PC-9 (cell line): ENCODE results near the gene PABPC1L. TPM values are rescaled to one million over a fixed set of nuclear protein-coding genes. Genes with fewer than 3 reads are reported as not detected.
A peak's percentile ranks its signal among the peaks of the same experiment; 100 is the strongest.

Source experiments
- BruUV-seq: library from RNA; stranded (reverse); fragments of 400-500 nt; replicated peaks from 2 replicates; lab custom pipeline; 2021; lab: Mats Ljungman, UMichigan
- CTCF ChIA-PET: fragments of 300-600 bp; sonication (Branson Sonifier 250); formaldehyde crosslinking; loops from one replicate; lab custom pipeline; 2022; ENCODE audit warnings: antibody characterized with exemption; lab: Charles Lee
- POLR2A ChIA-PET: fragments of 300-600 bp; sonication (Branson Sonifier 250); formaldehyde crosslinking; loops from one replicate; lab custom pipeline; 2022; ENCODE audit warnings: antibody characterized with exemption; ENCODE audit not compliant: unreplicated experiment; lab: Charles Lee
- DNase-seq, 2 experiments: peaks; one replicate each; pipeline versions ENCODE4 v3.0.0 to v3.0.0-alpha.2; 2015 to 2022; ENCODE audit warnings: mixed read lengths in 1 of 2
- H2AFZ ChIP-seq: fragments of 200-600 bp; sonication (generic); 2 replicates; pipeline ENCODE4 v1.8.1; 2017; ENCODE audit warnings: antibody characterized with exemption
- H3F3A ChIP-seq: fragments of 200-600 bp; sonication (generic); 2 replicates; pipeline ENCODE4 v1.8.1; 2017; ENCODE audit warnings: antibody characterized with exemption, mild to moderate bottlenecking, low read depth; ENCODE audit not compliant: insufficient read depth
- H3K27ac ChIP-seq: fragments of 200-600 bp; sonication (generic); 2 replicates; pipeline ENCODE4 v1.6.1; 2016; ENCODE audit warnings: mixed run types
- H3K27me3 ChIP-seq: fragments of 200-600 bp; sonication (generic); 2 replicates; pipeline ENCODE4 v1.6.1; 2016; ENCODE audit warnings: low read depth, mixed run types; ENCODE audit not compliant: insufficient read depth
- H3K36me3 ChIP-seq: fragments of 200-600 bp; sonication (generic); 2 replicates; pipeline ENCODE4 v1.6.1; 2016; ENCODE audit warnings: low read depth, mixed run types
- H3K4me1 ChIP-seq: fragments of 200-600 bp; sonication (generic); replicated peaks from 2 replicates; pipeline ENCODE4 v1.6.1; 2016; ENCODE audit warnings: mixed run types; ENCODE audit not compliant: insufficient read depth
- H3K4me2 ChIP-seq: fragments of 200-600 bp; sonication (generic); 2 replicates; pipeline ENCODE4 v1.6.1; 2017; ENCODE audit warnings: mixed run types
- H3K4me3 ChIP-seq: fragments of 200-600 bp; sonication (generic); 2 replicates; pipeline ENCODE4 v1.6.1; 2016; ENCODE audit warnings: mixed run types
- H3K79me2 ChIP-seq: fragments of 200-600 bp; sonication (generic); 2 replicates; pipeline ENCODE4 v1.6.1; 2017; ENCODE audit warnings: low read depth, mixed run types
- H3K9me2 ChIP-seq: fragments of 200-600 bp; sonication (generic); 2 replicates; pipeline ENCODE4 v1.8.1; 2017; ENCODE audit warnings: mild to moderate bottlenecking; ENCODE audit not compliant: insufficient read depth
- H3K9me3 ChIP-seq: fragments of 200-600 bp; sonication (generic); 2 replicates; pipeline ENCODE4 v1.8.1; 2016; ENCODE audit warnings: low read depth; ENCODE audit not compliant: insufficient read depth
- H4K20me1 ChIP-seq: fragments of 200-600 bp; sonication (generic); 2 replicates; pipeline ENCODE4 v1.8.1; 2017; ENCODE audit not compliant: insufficient read depth
- CTCF ChIP-seq: fragments of 200-600 bp; sonication (generic); conservative IDR thresholded peaks from 2 replicates; pipeline ENCODE4 v1.6.1; 2017; ENCODE audit warnings: mixed run types, antibody characterized with exemption, mild to moderate bottlenecking, moderate library complexity
- EZH2 ChIP-seq: fragments of 200-600 bp; sonication (generic); IDR thresholded peaks from 2 replicates; pipeline ENCODE4 v1.8.0; 2017; ENCODE audit warnings: antibody characterized with exemption, low read depth
- intact Hi-C: fragments of 100-400 bp; cut with micrococcal nuclease; formaldehyde crosslinking; loops from one replicate; pipeline ENCODE4 v1.10.0; 2022; ENCODE audit not compliant: unreplicated experiment
- total RNA-seq: library from RNA; stranded (reverse); gene quantifications from 2 replicates; pipeline ENCODE4 v1.2.3, GENCODE V29; 2021

Gene PABPC1L
- total RNA-seq, 1 experiment from 2014 or later = 132 TPM

- Histone ChIP-seq H2AFZ (no peak overlapping the region), H3K27me3 (no peaks in the 10 kb centered on the region), H3K4me1 (peaks cover 10% of the 10 kb centered on the region; the same call in 1 of the 2 replicates), H3F3A (no peaks in the 10 kb centered on the region; the same call in 1 of the 2 replicates), H3K79me2 (no peaks in the 10 kb centered on the region), H3K36me3 (peaks cover 32% of the 10 kb centered on the region), H3K27ac (no peak overlapping the region), H3K9me3 (no peaks in the 10 kb centered on the region), H3K4me2 (no peak overlapping the region), H3K9me2 (no peaks in the 10 kb centered on the region), H3K4me3 (no peak overlapping the region), H4K20me1 (no peaks in the 10 kb centered on the region; the same call in 1 of the 2 replicates)
- no TSS peak for BruUV-seq
- ChIA-PET POLR2A (no interaction called here), CTCF (no interaction called here)
- intact Hi-C loops = no loop called here
- TF ChIP-seq EZH2 (no peak), CTCF (no peak)
- DNase-seq = peak in 1 of 2 experiments; percentile 85
Observed at GRCh38 chr20:44931911-44932310, 22.1 kb downstream of the PABPC1L start.

- Histone ChIP-seq H4K20me1 (no peaks in the 10 kb centered on the region; the same call in 1 of the 2 replicates), H3K4me3 (no peak overlapping the region), H2AFZ (no peak overlapping the region), H3K27ac (no peak overlapping the region), H3K9me2 (no peaks in the 10 kb centered on the region), H3K4me1 (peaks cover 10% of the 10 kb centered on the region; the same call in 1 of the 2 replicates), H3F3A (no peaks in the 10 kb centered on the region; the same call in 1 of the 2 replicates), H3K36me3 (peaks cover 32% of the 10 kb centered on the region), H3K4me2 (no peak overlapping the region), H3K9me3 (no peaks in the 10 kb centered on the region), H3K79me2 (no peaks in the 10 kb centered on the region), H3K27me3 (no peaks in the 10 kb centered on the region)
- POLR2A ChIA-PET = no interaction called here
- DNase-seq = no peak
- intact Hi-C loops = no loop called here
- TF ChIP-seq EZH2 (no peak), CTCF (no peak)
- CTCF ChIA-PET = interaction anchor here (0.7 kb wide), 1 partner anchor 640 kb away, joined by 3 read pairs; no protein-coding TSS in a partner anchor
- no TSS peak for BruUV-seq
Observed at GRCh38 chr20:44932916-44933315, 23.1 kb downstream of the PABPC1L start.

DNA sequence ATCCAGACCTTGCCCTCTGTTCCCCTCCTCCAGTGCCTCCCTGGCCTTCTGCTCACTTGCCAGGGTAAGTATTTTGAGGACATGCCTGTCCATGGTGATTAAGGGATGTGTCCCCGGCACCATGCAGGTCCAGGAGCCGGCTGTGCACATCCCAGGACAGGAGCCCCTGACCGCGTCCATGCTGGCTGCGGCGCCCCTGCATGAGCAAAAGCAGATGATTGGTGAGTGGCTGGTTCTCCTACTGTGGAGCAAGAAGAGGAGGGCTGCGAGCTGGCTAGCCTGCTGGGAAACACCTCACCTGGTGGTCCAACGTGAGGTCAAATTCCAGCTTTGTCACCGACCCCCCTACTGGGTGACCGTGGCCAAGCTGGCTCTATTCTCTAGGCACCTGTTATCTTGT lies 26.6 kb downstream of the PABPC1L start:
- H3F3A ChIP-seq = peaks cover 16% of the 10 kb centered on the region
- no peak overlapping the region for H3K4me3 ChIP-seq
- no peaks in the 10 kb centered on the region for H3K9me2 ChIP-seq
- no peak for DNase-seq
- no peaks in the 10 kb centered on the region for H3K9me3 ChIP-seq
- H2AFZ ChIP-seq = no peak overlapping the region
- peaks cover 9% of the 10 kb centered on the region; the same call in 1 of the 2 replicates for H3K4me1 ChIP-seq
- H3K36me3 ChIP-seq = peaks cover 31% of the 10 kb centered on the region; the same call in 1 of the 2 replicates
- H3K27me3 ChIP-seq = no peaks in the 10 kb centered on the region
- ChIA-PET POLR2A (no interaction called here), CTCF (no interaction called here)
- H3K27ac ChIP-seq = no peak overlapping the region
- TF ChIP-seq EZH2 = no peak
- no peak for TF ChIP-seq CTCF
- no TSS peak for BruUV-seq
- no peaks in the 10 kb centered on the region for H4K20me1 ChIP-seq
- no peaks in the 10 kb centered on the region for H3K79me2 ChIP-seq
- intact Hi-C loops = no loop called here
- H3K4me2 ChIP-seq = no peak overlapping the region
